Measurements from ENCODE around the gene NRGN. TPM values are rescaled to one million over a fixed set of nuclear protein-coding genes. Genes with fewer than 3 reads are reported as not detected.

The NRGN gene
- total and polyA plus RNA-seq, 2 of the 8 experiments (the other 6 are each of a cell fraction or from before 2014, with no cell fraction given): 0.60 to 1.0 TPM

DNA sequence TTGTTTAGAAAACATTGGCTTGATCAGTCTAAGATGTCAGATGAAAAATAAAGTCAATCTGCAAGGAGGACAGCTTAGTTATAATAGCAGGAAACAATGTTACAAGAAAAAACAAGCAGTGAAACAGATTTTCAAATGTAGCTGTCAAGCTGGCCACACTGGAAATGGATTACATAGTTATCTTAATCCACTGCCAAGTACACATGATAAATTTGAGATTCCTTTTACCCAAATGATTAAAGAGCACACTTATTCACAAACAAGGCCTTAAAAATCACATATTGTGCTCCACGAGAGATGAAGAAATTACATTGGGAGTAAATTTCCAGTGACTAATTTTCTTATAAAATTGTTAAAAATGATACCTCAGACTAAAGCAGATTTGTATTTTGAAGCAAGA is 39.8 kb downstream of the NRGN start:
- no peak overlapping the region for H3K4me3 ChIP-seq (ENCODE audit: extremely low read depth in 1 of 4, insufficient read depth in 2 of 4, low read depth in 3 of 4, low read length in 4 of 4)
- no peaks in the 10 kb centered on the region for H3K9me3 ChIP-seq (ENCODE audit: insufficient read depth in 2 of 2, low read depth in 1 of 2, low read length in 1 of 2)
- 78% methylated on average over 1 of the region's 1 CpG; no CpG with 5 or more reads in 1 of the 2 experiments for WGBS, 2 experiments (ENCODE audit: extremely low coverage in 1 of 2, insufficient coverage in 1 of 2, insufficient read length in 1 of 2, insufficient replicate concordance in 2 of 2, low coverage in 1 of 2, low lambda C conversion rate in 2 of 2, missing lambda C conversion rate in 1 of 2)
- ChIA-PET POLR2A (ENCODE audit: partially characterized antibody) (interaction anchor here (0.9 to 1.6 kb wide), 4 partner anchors 9 to 18 kb away, joined by 3 to 4 read pairs (median 4); no protein-coding TSS in a partner anchor), CTCF (ENCODE audit: partially characterized antibody) (interaction anchor here (1.0 to 5.1 kb wide), 17 partner anchors 8 to 123 kb away, joined by 3 to 53 read pairs (median 8); partner anchors contain the start of genes ESAM, MSANTD2, ROBO3 and SIAE)
- no peaks in the 10 kb centered on the region for H3K27me3 ChIP-seq (replicated peaks in 1 of 4; ENCODE audit: control insufficient read depth in 3 of 4, extremely low read depth in 1 of 4, insufficient read depth in 3 of 4, low read length in 3 of 4)
- no peak overlapping the region for H3K9ac ChIP-seq (replicated peaks in 1 of 4; ENCODE audit: extremely low read depth in 1 of 4, low read depth in 3 of 4, low read length in 3 of 4)
- DNase-seq (ENCODE audit: low read depth in 1 of 2, low spot score in 2 of 2): no peak
- no peaks in the 10 kb centered on the region for H3K36me3 ChIP-seq (ENCODE audit: control insufficient read depth in 2 of 4, insufficient read depth in 4 of 4, low read length in 3 of 4)
- peaks cover 0 to 1% of the 10 kb centered on the region in 2 experiments for H4K20me1 ChIP-seq (replicated peaks in 1 of 2; ENCODE audit: control insufficient read depth in 1 of 2, insufficient read depth in 2 of 2, low read length in 2 of 2)
- FAIRE-seq: no peak
- H3K18ac ChIP-seq (ENCODE audit: extremely low read depth, low read length): no peak overlapping the region
- H3K79me2 ChIP-seq (ENCODE audit: control insufficient read depth in 1 of 2, insufficient read depth in 2 of 2, low read length in 2 of 2): peaks cover 0 to 46% of the 10 kb centered on the region in 2 experiments; a peak in 2 of 4 replicates
- no peak overlapping the region for H2AK5ac ChIP-seq (ENCODE audit: low read depth, low read length)
- no peak overlapping the region for H2BK5ac ChIP-seq (ENCODE audit: low read depth, low read length)
- H3K79me1 ChIP-seq (ENCODE audit: low read depth, low read length): peaks cover 2% of the 10 kb centered on the region; the same call in 1 of the 2 replicates
- no peak overlapping the region for H2BK15ac ChIP-seq (ENCODE audit: low read length)
- no peak overlapping the region for H3K56ac ChIP-seq (replicated peaks; ENCODE audit: insufficient read length, low read depth, low read length)
- H3K14ac ChIP-seq (ENCODE audit: insufficient read length): no peak overlapping the region
- H3K4me2 ChIP-seq (ENCODE audit: insufficient read depth in 1 of 2, low read depth in 2 of 2, low read length in 2 of 2): no peak overlapping the region
- no peak overlapping the region for H4K5ac ChIP-seq (ENCODE audit: insufficient read length, low read depth, low read length)
- H2BK12ac ChIP-seq (ENCODE audit: low read depth, low read length): no peak overlapping the region
- no peaks in the 10 kb centered on the region for H3K4me1 ChIP-seq (replicated peaks in 1 of 4; ENCODE audit: control insufficient read depth in 3 of 4, insufficient read depth in 4 of 4, low read length in 3 of 4)
- H4K8ac ChIP-seq (ENCODE audit: extremely low read depth, insufficient read depth, low read length): no peak overlapping the region
- H2AFZ ChIP-seq (ENCODE audit: low read length): no peak overlapping the region
- H3K23me2 ChIP-seq (ENCODE audit: low read depth, low read length): no peaks in the 10 kb centered on the region
- H3K27ac ChIP-seq (ENCODE audit: low read depth, low read length): no peak overlapping the region
- H3K4ac ChIP-seq (replicated peaks; ENCODE audit: insufficient read length, low read depth, low read length): no peak overlapping the region
- no peak overlapping the region for H2BK120ac ChIP-seq (replicated peaks; ENCODE audit: low read depth, low read length)
- no peak overlapping the region for H3K23ac ChIP-seq (ENCODE audit: insufficient read length)
- H4K91ac ChIP-seq (replicated peaks; ENCODE audit: insufficient read length, low read length): no peak overlapping the region
- H2BK20ac ChIP-seq (ENCODE audit: low read length): no peak overlapping the region
- TF ChIP-seq FOSL1 (IDR thresholded peaks at IDR 0.05; ENCODE audit: insufficient read depth, low read depth, low read length): no peak
- no peak for TF ChIP-seq CREB1 (IDR thresholded peaks at IDR 0.05)
- TF ChIP-seq EGR1 (IDR thresholded peaks at IDR 0.05; ENCODE audit: borderline replicate concordance, low read depth, low read length): no peak
- no peak for TF ChIP-seq JUND (IDR thresholded peaks at IDR 0.05; ENCODE audit: low read length)
- no peak for TF ChIP-seq EP300 (IDR thresholded peaks at IDR 0.05; ENCODE audit: borderline replicate concordance in 1 of 2, low read depth in 2 of 2, low read length in 2 of 2)
- no peak for TF ChIP-seq NRF1 (IDR thresholded peaks at IDR 0.05; ENCODE audit: low read depth, low read length)
- TF ChIP-seq SIX5 (IDR thresholded peaks at IDR 0.05; ENCODE audit: low read depth, low read length): no peak
- TF ChIP-seq, protein P1, sequence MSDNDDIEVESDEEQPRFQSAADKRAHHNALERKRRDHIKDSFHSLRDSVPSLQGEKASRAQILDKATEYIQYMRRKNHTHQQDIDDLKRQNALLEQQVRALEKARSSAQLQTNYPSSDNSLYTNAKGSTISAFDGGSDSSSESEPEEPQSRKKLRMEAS (IDR thresholded peaks at IDR 0.05): no peak
- TF ChIP-seq KDM4A (IDR thresholded peaks at IDR 0.05; ENCODE audit: low read depth, low read length, severe bottlenecking): no peak
- no peak for TF ChIP-seq ASH2L (IDR thresholded peaks at IDR 0.05; ENCODE audit: low read length)
- TF ChIP-seq YY1 (IDR thresholded peaks at IDR 0.05; ENCODE audit: low read depth, low read length): no peak
- no peak for TF ChIP-seq CBX8 (IDR thresholded peaks at IDR 0.05; ENCODE audit: borderline replicate concordance, low read depth, low read length)
- TF ChIP-seq SAP30 (IDR thresholded peaks at IDR 0.05; ENCODE audit: insufficient read depth, insufficient replicate concordance, low read length): no peak
- no peak for TF ChIP-seq KDM5A (IDR thresholded peaks at IDR 0.05; ENCODE audit: low read length)
- TF ChIP-seq TEAD4 (IDR thresholded peaks at IDR 0.05; ENCODE audit: low read depth, low read length): no peak
